Heart left ventricle (tissue), 16 donors: Measurements from ENCODE around the gene ZFPM1. TPM values are rescaled to one million over a fixed set of nuclear protein-coding genes. Genes with fewer than 3 reads are reported as not detected.
A peak's percentile ranks its signal among the peaks of the same experiment; 100 is the strongest.

Source experiments
- ATAC-seq, 4 donors: fragments of 200-7000 bp; cut with Tn5 transposase; one replicate each; pipeline ENCODE4 v1.9.1; 2020 to 2022; ENCODE audit warnings: moderate library complexity in 4 of 4, mild to moderate bottlenecking in 3 of 4, moderate number of reproducible peaks in 1 of 4
- DNase-seq, 5 donors: peaks; one replicate each; pipeline ENCODE4 v3.0.0-alpha.2; 2020
- H3K27ac ChIP-seq, 12 donors: fragments of 200-600 bp; sonication (generic) in 4 of 12; one replicate each; pipeline versions ENCODE4 v1.5.0 to v1.8.0; 2016 to 2022; ENCODE audit warnings: mild to moderate bottlenecking in 2 of 12
- H3K27me3 ChIP-seq, 9 donors: fragments of 200-600 bp; sonication (generic) in 2 of 9; one replicate each; pipeline versions ENCODE4 v1.5.1 to v1.8.0; 2016 to 2022; ENCODE audit warnings: mild to moderate bottlenecking in 3 of 9
- H3K36me3 ChIP-seq, 9 donors: fragments of 200-600 bp; sonication (generic) in 2 of 9; one replicate each; pipeline versions ENCODE4 v1.5.0 to v1.8.0; 2018 to 2022; ENCODE audit warnings: mild to moderate bottlenecking in 2 of 9
- H3K4me1 ChIP-seq, 12 donors: fragments of 200-600 bp; sonication (generic) in 4 of 12; one replicate each; pipeline versions ENCODE4 v1.5.0 to v1.8.0; 2016 to 2022; ENCODE audit warnings: mild to moderate bottlenecking in 3 of 12
- H3K4me3 ChIP-seq, 12 donors: fragments of 200-600 bp; sonication (generic) in 4 of 12; one replicate each; pipeline versions ENCODE4 v1.5.0 to v1.8.0; 2017 to 2022; ENCODE audit warnings: mild to moderate bottlenecking in 9 of 12, moderate library complexity in 4 of 12
- H3K9me3 ChIP-seq, 12 donors: fragments of 200-600 bp; sonication (generic) in 4 of 12; one replicate each; pipeline versions ENCODE4 v1.5.0 to v1.8.0; 2016 to 2022; ENCODE audit warnings: mild to moderate bottlenecking in 1 of 12
- CTCF ChIP-seq, 12 donors: fragments of 200-600 bp; sonication (generic) in 4 of 12; IDR thresholded peaks; one replicate each; pipeline versions ENCODE4 v1.5.0 to v1.8.0; 2018 to 2022; ENCODE audit warnings: antibody characterized with exemption in 12 of 12, mild to moderate bottlenecking in 5 of 12
- POLR2A ChIP-seq, 2 donors: fragments of 450-650 bp; IDR thresholded peaks; one replicate each; pipeline ENCODE4 v1.6.1; 2017; ENCODE audit warnings: antibody characterized with exemption in 2 of 2, mild to moderate bottlenecking in 2 of 2, moderate library complexity in 2 of 2
- WGBS, 4 donors: extraction: QIAGEN DNeasy Blood & Tissue Kit in 2 of 4; methylation state at CpG; one replicate each; pipeline versions ENCODE4 v1.1.5 to v1.1.7; 2013 to 2018; 5-methylcytosine and 5-hydroxymethylcytosine counted together
- intact Hi-C, 10 donors: fragments of 100-400 bp; cut with DNase I; formaldehyde crosslinking; loops; one replicate each; pipeline versions ENCODE4 v1.11.1 to v1.14.2; 2022
- polyA plus RNA-seq, 2 donors: library from polyadenylated mRNA; stranded (reverse); fragments of 200-250 nt; gene quantifications; one replicate each; pipeline ENCODE4 v1.2.3, GENCODE V29; 2013
- total RNA-seq, 9 donors: library from RNA; depleted of rRNA in 2 of 9; stranded (reverse); fragments of >200 nt in 2 of 9; fragmentation: NEBNext Ultra II Directional in 3 of 9; extraction: Animal tissue kit (Norgen Biotek cat#: 25700) in 3 of 9; gene quantifications; one replicate each; pipeline versions ENCODE4 v1.1.0 to v1.2.4, GENCODE V29; 2016 to 2023
- donor health status: ischemic (EF 13 %, LVEDD 7.1; RV severe dilation, severe dysfunction).
- donor health status: healthy with polysubstance abuse.
- donor health status: DM: no; HTN: yes; CAD: no.
- donor health status: DM: no; HTN: no; CAD: no.
- donor health status: ischemic (EF 25% LVEDD 6.9; RV normal size, moderate dysfunction).
- donor health status: ischemic (EF 25% LVEDD 5.7; RV mildly dilated, moderate dysfunction).
- donor health status: healthy.
- donor health status: DM: yes; HTN: yes; CAD: no.
- donor health status: ischemic (EF 35%, LVEDD 5.7; RV mildly dilated, moderate dysfunction).
- donor health status: nonischemic (EF 11% LVEDD 7.7; RV severe dilation, severe dysfunction).
- donor health status: DM: yes; HTN: yes; CAD: no.
- donor health status: PGD.
- donor health status: ischemic (EF 29% LVEDD 5.4; RV normal size, mild dysfunction).
- donor health status: nonischemic (EF 23%, LVEDD 6.1; RV moderate dilation, normal function).

Gene ZFPM1
- total and polyA plus RNA-seq, 11 donors = 1.3 to 6.3 (median 4.1) TPM

DNA sequence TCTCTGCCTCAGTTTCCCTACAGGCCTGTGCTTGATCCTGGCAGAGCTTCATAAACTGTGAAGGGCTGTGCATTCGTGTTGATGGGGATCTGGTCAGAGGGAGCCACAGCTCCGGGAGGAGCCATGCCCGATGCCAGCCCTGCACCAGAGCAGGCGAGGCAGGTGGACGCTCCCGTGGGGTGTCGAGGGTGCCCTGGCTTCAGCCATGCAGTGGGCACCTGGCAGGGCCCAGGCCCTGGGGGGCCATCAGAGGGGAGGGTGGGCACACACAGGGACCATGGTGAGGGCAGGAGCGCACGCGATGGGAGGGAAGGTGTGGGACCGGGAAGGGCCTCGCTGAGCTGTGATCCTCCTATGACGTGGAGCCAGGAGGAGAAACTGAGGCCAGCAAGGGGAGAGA is 22.0 kb downstream of the ZFPM1 start:
- Histone ChIP-seq H3K9me3 (no peaks in the 10 kb centered on the region), H3K27ac (no peak overlapping the region), H3K27me3 (no peaks in the 10 kb centered on the region), H3K4me3 (no peak overlapping the region), H3K36me3 (no peaks in the 10 kb centered on the region), H3K4me1 (peaks cover 0 to 45% (median 4%) of the 10 kb centered on the region in 12 donors)
- TF ChIP-seq CTCF (IDR thresholded peaks at IDR 0.05) (no peak), POLR2A (IDR thresholded peaks at IDR 0.05) (no peak)
- no peak for DNase-seq
- 92 to 95% (median 93%) methylated on average over 10 to 13 of the region's 13 CpGs for WGBS, 4 donors
- intact Hi-C loops = no loop called here
- no peak for ATAC-seq

DNA sequence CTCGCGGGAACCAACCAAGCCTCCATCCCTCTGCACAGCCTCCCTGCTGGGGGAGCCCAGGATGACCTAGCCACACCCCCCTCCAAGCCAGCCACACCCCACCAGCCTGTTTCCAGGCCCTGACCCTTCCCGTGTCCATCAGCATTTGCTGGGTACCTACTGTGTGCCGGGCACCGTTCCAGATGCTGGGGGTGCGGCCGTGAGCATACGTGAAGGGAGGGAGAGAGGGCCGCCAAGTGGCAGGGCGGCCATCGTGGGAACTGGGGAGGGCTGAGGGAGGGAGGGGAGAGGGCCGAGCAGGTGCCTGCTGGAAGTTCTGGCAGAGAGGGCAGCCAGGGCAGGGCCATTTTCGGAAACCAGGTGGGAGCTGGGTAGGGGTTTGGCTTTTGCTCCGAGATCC is 23.1 kb downstream of the ZFPM1 start:
- H3K9me3 ChIP-seq = no peaks in the 10 kb centered on the region
- H3K27me3 ChIP-seq = no peaks in the 10 kb centered on the region
- WGBS, 4 donors = 77 to 85% (median 81%) methylated on average over 10 to 14 of the region's 14 CpGs
- DNase-seq = no peak
- intact Hi-C loops = no loop called here
- ATAC-seq = no peak
- peaks cover 0 to 53% (median 5%) of the 10 kb centered on the region in 12 donors for H3K4me1 ChIP-seq
- no peak for TF ChIP-seq CTCF (IDR thresholded peaks at IDR 0.05)
- no peak for TF ChIP-seq POLR2A (IDR thresholded peaks at IDR 0.05)
- H3K36me3 ChIP-seq = no peaks in the 10 kb centered on the region
- H3K27ac ChIP-seq = no peak overlapping the region
- no peak overlapping the region for H3K4me3 ChIP-seq

- intact Hi-C loops = no loop called here
- Histone ChIP-seq H3K36me3 (no peaks in the 10 kb centered on the region), H3K4me3 (no peak overlapping the region), H3K4me1 (peaks cover 0 to 53% (median 5%) of the 10 kb centered on the region in 12 donors), H3K27me3 (no peaks in the 10 kb centered on the region), H3K27ac (no peak overlapping the region), H3K9me3 (no peaks in the 10 kb centered on the region)
- ATAC-seq (no peak), DNase-seq (no peak)
- WGBS, 4 donors = 91 to 96% (median 94%) methylated on average over 26 of the region's 26 CpGs
- TF ChIP-seq POLR2A (IDR thresholded peaks at IDR 0.05) (no peak), CTCF (IDR thresholded peaks at IDR 0.05) (no peak)
These were observed 23.8 kb downstream of the ZFPM1 start for GRCh38 chr16:88476817-88477397.

DNA sequence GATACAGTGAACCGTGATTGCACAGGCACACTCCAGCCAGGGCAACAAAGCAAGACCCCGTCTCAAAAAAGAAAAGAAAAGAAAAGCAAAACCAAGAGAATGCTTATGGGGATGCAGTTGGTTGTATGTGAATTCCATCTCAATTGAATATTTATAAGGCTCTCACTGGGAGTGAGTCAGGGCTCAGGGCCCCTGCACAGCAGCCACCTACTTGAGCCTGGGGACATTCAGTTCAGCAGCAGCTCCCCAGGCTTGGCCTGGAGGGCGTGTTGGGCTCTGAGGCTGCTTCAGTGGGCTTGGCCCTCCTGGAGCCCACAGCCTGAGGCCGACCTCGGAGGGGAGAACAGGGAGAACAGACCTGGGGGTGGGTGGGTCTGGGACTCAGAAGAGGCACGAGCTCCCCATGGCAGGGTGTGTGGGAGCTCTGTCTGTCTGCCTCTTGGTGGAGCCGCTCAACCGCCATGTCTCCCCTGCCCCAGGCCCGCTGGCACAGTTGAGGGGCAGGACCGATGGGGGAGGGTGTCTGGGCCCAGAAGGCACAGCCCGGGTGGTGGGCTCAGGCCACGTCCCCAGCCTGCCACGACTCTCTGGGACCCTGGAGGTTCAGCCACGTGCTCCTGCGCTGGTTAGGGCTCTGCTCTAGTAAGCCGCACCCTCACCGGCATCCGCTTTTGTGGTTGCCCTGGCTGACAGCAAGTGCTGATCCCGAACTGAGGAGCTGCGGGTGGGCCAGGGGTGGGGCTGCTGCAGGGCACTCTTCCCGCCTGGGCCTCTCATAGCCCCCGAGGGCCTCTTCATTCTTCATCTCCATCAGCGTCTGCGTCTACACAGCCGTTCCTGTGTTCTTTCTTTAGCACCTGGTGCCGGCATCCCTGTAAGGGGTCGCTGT is 24.8 kb downstream of the ZFPM1 start:
- ATAC-seq (no peak), DNase-seq (no peak)
- TF ChIP-seq CTCF (IDR thresholded peaks at IDR 0.05) (no peak), POLR2A (IDR thresholded peaks at IDR 0.05) (no peak)
- H3K27me3 ChIP-seq = no peaks in the 10 kb centered on the region
- intact Hi-C loops = no loop called here
- 73 to 88% (median 78%) methylated on average over 21 to 27 of the region's 27 CpGs for WGBS, 4 donors
- no peak overlapping the region for H3K4me3 ChIP-seq
- H3K4me1 ChIP-seq = peaks cover 0 to 51% (median 3%) of the 10 kb centered on the region in 12 donors
- H3K36me3 ChIP-seq = no peaks in the 10 kb centered on the region
- H3K27ac ChIP-seq = peak overlapping the region in 1 of 12 donors; percentile 30
- H3K9me3 ChIP-seq = no peaks in the 10 kb centered on the region
